IMR-90 (cell line): ENCODE results near the gene DOCK10.

Experiments used
- CTCF ChIP-seq: conservative IDR thresholded peaks from 2 replicates; pipeline ENCODE4 v1.5.1; 2012; ENCODE audit warnings: mild to moderate bottlenecking, low read depth, low read length, improper control_type of control experiment
- POLR2A ChIP-seq: IDR thresholded peaks from 2 replicates; pipeline ENCODE4 v1.6.1; 2012; ENCODE audit warnings: mild to moderate bottlenecking, low read depth, low read length
- RCOR1 ChIP-seq: IDR thresholded peaks from 2 replicates; pipeline ENCODE4 v1.6.1; 2012; ENCODE audit warnings: mild to moderate bottlenecking, low read length, improper control_type of control experiment; ENCODE audit not compliant: insufficient replicate concordance

- TF ChIP-seq CTCF (no peak), POLR2A (no peak), RCOR1 (no peak)
Observed at GRCh38 chr2:224734949-224735348, 307.3 kb downstream of the DOCK10 start.
